Cardiac septum (tissue), 1 donor: Measurements from ENCODE around the gene CDH9. TPM values are rescaled to one million over a fixed set of nuclear protein-coding genes. Genes with fewer than 3 reads are reported as not detected.

Source experiments
- DNase-seq: peaks from one replicate; pipeline ENCODE4 v3.0.0-alpha.2; 2020; ENCODE audit warnings: low spot score
- intact Hi-C: fragments of 100-400 bp; cut with DNase I; formaldehyde crosslinking; loops from one replicate; pipeline ENCODE4 v1.14.0; 2022
- total RNA-seq: library from RNA; stranded (reverse); fragmentation: NEBNext Ultra II Directional; extraction: Animal tissue kit (Norgen Biotek cat#: 25700); gene quantifications from one replicate; pipeline ENCODE4 v1.2.1, GENCODE V29; 2021
- donor health status: DM: no; HTN: no; CAD: no.

CDH9 gene
- total RNA-seq, 1 donor from 2014 or later: not detected

DNA sequence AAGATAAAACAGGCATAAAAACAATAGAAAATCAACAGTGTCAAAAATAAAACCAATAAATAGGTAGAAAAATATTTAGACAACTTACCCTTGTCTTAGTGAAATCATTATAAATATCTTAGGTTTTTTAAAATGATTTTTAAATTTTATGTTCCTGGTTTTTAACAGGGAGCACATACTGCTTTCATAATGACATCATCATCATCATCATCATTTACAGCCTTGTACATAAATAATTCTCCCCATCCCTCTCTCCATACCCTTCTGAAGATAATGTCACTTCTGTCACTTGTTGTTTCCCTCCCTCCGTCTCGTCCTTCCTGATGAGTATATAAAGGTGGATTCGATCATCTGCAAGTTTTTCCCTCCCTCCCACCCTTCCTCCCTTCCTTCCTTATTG lies 56.6 kb downstream of the CDH9 start:
- intact Hi-C loops: no loop called here
- DNase-seq: no peak

DNA sequence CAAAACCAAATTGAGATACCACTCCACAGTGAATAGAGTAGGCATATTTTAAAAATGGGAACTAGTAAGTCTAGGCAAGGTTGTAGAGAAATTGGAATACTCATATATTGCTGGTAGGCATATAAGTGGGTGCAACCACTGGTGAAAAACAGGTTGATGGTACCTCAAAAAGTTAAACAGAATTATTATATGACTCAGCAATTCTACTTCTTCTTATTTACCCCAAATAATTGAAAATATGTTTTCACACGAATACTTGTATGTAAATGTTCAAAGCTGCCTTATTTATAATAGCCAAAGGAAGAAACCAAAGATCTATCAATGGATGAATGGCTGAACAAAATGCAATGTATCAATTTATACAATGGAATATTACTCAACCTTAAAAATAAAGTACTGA lies 79.1 kb downstream of the CDH9 start:
- intact Hi-C loops: no loop called here

GRCh38 chr5:26955161-26955560 lies 83.2 kb downstream of the CDH9 start:
- DNase-seq: no peak
- intact Hi-C loops: no loop called here

More for the DNA sequence above, 79.1 kb downstream of the CDH9 start:
- DNase-seq: no peak

GRCh38 chr5:26948921-26949320 lies 89.5 kb downstream of the CDH9 start:
- DNase-seq: no peak

DNA sequence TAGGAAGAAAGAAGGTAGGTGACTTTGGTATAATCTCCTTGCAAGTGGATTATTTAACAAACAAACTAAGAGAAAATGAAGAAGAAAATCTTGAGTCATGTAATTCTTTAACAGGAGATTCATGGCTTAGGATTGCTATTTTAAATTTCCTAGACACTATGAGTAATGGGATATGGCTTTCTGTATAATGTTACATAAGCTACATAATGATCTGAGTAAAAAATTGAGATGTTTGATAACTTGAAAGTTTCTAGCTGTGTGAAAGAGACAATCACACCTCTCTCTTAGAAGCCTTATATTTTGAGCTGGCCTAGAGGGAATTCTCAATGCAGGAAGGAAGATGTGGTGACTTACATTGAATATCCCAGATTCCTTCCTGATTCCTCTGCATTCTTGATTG lies 92.5 kb downstream of the CDH9 start:
- intact Hi-C loops: no loop called here
- no peak for DNase-seq

More at GRCh38 chr5:26948921-26949320, 89.5 kb downstream of the CDH9 start:
- intact Hi-C loops: no loop called here

- intact Hi-C loops: no loop called here
- DNase-seq: no peak
Measured at GRCh38 chr5:26942481-26942880, 95.9 kb downstream of the CDH9 start.

DNA sequence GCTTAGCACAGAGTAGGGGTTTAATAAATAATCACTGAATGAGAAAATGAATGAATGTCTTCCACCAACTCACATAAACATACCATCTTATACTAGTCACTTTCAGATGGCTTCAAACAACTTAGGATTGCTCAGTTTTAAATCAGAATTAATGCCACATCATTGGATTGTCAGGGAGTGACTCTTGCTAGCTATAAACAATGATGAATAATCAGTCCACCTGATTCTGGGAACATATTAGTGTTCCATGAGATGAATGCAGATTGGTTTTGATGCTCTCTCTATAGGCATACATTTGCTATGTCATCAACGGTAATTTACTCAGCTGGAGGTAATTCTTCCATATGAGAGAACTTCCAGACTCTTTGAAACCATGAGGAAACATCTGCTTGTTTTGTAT lies 97.4 kb downstream of the CDH9 start:
- intact Hi-C loops: no loop called here
- DNase-seq: no peak

DNA sequence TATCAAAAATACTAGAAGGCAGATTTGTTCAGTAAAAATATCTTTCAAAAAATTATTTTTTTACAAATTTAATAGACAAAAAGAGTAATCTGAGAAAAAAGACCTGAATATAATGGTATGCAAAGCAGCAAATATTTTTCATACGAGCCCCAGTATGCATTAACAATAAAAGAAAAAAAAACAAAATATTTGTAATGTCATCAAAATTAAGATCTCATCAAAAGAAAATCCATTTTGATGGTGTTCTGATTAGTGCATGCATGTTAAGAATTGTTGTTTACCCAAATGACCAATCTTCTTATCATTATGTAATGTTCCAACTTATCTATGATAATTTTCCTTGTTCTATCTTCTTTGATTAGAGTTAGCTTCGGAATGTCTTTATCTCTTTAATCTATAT lies 106.1 kb downstream of the CDH9 start:
- intact Hi-C loops: no loop called here
- no peak for DNase-seq

- no peak for DNase-seq
- intact Hi-C loops: no loop called here
Measured at GRCh38 chr5:26921439-26921838, 116.9 kb downstream of the CDH9 start.

GRCh38 chr5:26903469-26903868 lies 134.9 kb downstream of the CDH9 start:
- intact Hi-C loops: no loop called here
- DNase-seq: no peak

DNA sequence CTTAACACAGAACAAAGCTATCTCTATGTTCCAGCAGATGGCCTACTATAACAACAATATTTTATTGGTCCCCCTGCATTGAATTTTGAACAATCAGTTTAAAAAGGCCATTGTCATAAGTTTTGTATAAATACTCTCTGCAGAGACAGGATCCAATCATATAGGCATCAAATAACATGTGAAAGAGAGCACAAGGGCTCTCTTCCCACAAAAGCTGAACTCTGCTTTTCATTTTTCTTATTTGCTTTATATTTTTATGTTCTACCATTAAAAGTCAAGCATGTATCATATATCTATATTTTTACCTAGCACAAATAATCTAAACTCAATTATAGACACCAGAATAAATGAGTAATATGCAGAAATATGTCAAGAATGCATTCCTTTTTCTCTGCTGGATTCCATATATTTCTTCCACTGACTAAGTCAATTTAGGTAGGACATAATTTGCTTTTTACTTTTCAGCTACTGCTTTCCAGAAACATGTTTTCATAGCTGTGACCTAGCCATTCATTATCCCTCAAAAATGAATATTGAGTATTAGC lies 143.6 kb downstream of the CDH9 start:
- intact Hi-C loops: no loop called here
- no peak for DNase-seq

DNA sequence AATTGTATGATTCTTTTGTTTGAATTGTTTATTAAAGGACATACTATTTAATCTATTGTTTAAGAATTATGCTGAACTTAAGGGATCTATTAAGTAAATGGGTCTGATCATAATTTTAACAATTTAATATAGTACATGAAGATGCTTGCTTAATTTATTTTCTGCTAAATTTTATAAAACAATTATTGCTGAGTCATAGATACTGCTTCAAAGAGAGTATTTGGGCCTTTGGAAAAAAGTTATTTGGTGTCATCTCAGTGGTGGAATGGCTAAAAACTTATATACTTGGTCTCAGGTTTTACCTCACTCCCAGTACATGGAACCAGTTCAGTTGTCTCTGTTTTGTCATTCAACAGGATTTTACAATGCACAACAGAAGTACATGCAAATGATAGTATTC lies 145.3 kb downstream of the CDH9 start:
- DNase-seq: no peak
- intact Hi-C loops: no loop called here

DNA sequence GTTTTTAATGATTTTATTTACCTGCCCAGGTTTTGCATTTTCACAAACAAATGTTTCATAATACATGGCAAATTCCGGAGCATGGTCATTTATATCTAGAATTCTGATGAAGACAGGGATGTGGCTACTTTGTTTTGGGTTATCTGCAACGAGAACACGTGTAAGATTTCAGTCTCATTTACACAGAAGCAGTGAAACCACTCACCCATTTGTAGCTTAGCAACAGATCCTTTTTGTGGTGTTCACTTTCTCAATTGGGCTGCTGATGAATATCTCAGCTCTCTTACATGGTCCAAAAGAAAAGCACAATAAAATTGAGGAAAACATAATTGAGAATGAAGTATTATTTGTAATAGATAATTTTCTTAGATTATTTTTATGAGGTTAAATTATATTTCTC lies 148.6 kb downstream of the CDH9 start:
- intact Hi-C loops: no loop called here
- no peak for DNase-seq

DNA sequence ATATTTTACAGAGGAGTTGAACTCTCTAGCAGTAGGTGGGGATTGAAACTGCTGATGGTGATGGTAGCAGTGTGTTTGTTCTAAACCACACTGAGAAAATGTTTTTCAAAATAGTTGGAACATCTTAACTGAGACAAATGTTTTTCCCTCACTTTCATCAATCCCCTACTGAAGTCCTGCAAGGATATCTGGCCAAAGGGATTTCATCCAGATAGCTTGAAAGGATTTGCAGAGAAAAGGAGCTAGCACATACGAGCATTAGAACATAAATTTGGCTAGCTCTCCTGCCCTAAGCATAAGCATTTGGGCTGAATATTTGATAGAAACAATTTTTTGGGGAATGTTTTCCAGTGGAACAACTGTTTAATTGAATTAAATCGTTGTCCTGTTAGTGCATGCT lies 153.9 kb downstream of the CDH9 start:
- no peak for DNase-seq
- intact Hi-C loops: no loop called here

GRCh38 chr5:26883375-26883774 lies 155.0 kb downstream of the CDH9 start:
- no peak for DNase-seq
- intact Hi-C loops: no loop called here

DNA sequence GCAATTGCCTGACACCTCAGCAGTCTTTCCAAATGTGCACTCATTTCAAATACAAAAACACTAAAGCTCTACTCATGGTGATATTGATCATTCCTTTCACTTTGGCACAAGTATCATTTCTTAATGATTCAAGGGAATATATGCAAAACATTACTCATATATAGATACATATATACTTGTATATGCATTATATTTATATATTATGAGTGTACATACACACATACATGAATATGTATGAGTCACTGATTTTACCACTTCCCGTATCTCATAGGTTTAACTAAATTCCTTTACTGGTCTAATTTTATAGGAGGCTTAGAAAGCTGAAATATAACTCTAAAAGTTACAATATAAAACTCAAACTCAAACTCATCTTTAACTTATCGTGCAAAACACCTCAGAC lies 156.5 kb downstream of the CDH9 start:
- DNase-seq: no peak
- intact Hi-C loops: no loop called here

- DNase-seq: no peak
- intact Hi-C loops: no loop called here
Measured at GRCh38 chr5:26877154-26877553, 161.2 kb downstream of the CDH9 start.

- no peak for DNase-seq
- intact Hi-C loops: no loop called here
Measured at GRCh38 chr5:26872337-26872736, 166.0 kb downstream of the CDH9 start.

- intact Hi-C loops: no loop called here
- DNase-seq: no peak
Measured at GRCh38 chr5:26869781-26870180, 168.6 kb downstream of the CDH9 start.

DNA sequence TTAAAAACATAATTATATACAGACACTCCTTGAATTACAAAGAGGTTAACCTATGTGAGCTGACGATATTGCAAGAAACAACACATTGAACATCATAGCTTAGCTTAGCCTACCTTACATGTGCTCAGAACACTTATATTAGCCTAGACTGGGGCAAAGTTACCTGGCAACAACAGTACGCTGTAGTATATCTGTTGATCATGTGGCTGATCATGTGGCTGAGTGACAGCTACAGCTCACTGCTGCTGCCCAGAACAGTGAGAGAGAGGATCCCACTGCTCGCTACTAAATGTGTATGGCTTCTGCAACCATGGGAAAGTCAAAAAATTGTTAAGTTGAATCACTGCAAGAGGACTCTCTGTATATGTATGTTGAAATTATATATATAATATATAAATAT lies 169.9 kb downstream of the CDH9 start:
- DNase-seq: no peak
- intact Hi-C loops: no loop called here

GRCh38 chr5:26864061-26864460 lies 174.3 kb downstream of the CDH9 start:
- DNase-seq: no peak
- intact Hi-C loops: no loop called here

DNA sequence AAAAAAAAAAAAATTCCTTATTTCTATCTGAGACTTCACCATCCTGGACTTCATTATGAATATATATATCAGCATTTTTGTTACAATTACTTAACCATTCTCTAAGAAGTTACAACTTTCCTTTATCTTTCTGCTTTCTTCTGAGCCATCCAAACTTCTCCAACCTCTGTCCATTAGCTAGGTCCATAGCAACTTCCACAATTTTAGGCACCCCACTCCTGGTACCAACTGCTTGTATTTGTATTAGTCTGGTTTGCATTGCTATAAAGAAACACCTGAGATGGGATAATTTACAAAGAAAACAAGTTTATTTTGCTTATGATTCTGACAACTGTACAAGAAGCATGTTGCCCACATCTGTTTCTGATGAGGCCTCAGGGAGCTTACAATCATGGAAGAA lies 182.1 kb downstream of the CDH9 start:
- DNase-seq: no peak
- intact Hi-C loops: no loop called here
